T-helper 9 cell (primary cell): Measurements from ENCODE around the gene EFTUD2.
"Not testable (repeated sequence)": the region's sequence is repeated elsewhere in the genome, so short reads cannot be mapped to it uniquely, and the experiment has no call there.

ENCODE experiments used
- DNase-seq: peaks from one replicate; pipeline ENCODE4 v3.0.0-alpha.2; 2020

EFTUD2 gene

GRCh38 chr17:44846206-44846605 lies 53.0 kb downstream of the EFTUD2 start:
- DNase-seq, result no peak

- no peak for DNase-seq
Measured at GRCh38 chr17:44844390-44844830, 54.8 kb downstream of the EFTUD2 start.

GRCh38 chr17:44842748-44843147 lies 56.5 kb downstream of the EFTUD2 start:
- no peak for DNase-seq

GRCh38 chr17:44840936-44841335 lies 58.3 kb downstream of the EFTUD2 start:
- no peak for DNase-seq

GRCh38 chr17:44840274-44840673 lies 59.0 kb downstream of the EFTUD2 start:
- DNase-seq, result no peak

GRCh38 chr17:44837196-44837595 lies 62.0 kb downstream of the EFTUD2 start:
- no peak for DNase-seq

GRCh38 chr17:44832805-44833204 lies 66.4 kb downstream of the EFTUD2 start:
- DNase-seq, result no peak

GRCh38 chr17:44831371-44831770 lies 67.9 kb downstream of the EFTUD2 start:
- no peak for DNase-seq

- DNase-seq, result no peak
Measured at GRCh38 chr17:44830359-44831288, 68.6 kb downstream of the EFTUD2 start.

- no peak for DNase-seq
Measured at GRCh38 chr17:44829523-44830358, 69.5 kb downstream of the EFTUD2 start, which contains the start of gene GJC1. GJC1 (minus strand) TSS chr17:44830287; CDS start chr17:44805817, 24,470 bp downstream.

GRCh38 chr17:44828919-44829522 lies 70.2 kb downstream of the EFTUD2 start:
- no peak for DNase-seq

GRCh38 chr17:44827863-44828262 lies 71.4 kb downstream of the EFTUD2 start:
- no peak for DNase-seq

GRCh38 chr17:44826123-44826790 lies 73.0 kb downstream of the EFTUD2 start:
- DNase-seq, result no peak

GRCh38 chr17:44825236-44825635 lies 74.0 kb downstream of the EFTUD2 start:
- DNase-seq, result not testable (repeated sequence)

GRCh38 chr17:44820631-44821212 lies 78.5 kb downstream of the EFTUD2 start:
- no peak for DNase-seq

- not testable (repeated sequence) for DNase-seq
Measured at GRCh38 chr17:44818508-44818907, 80.7 kb downstream of the EFTUD2 start.

GRCh38 chr17:44812263-44812662 lies 87.0 kb downstream of the EFTUD2 start:
- no peak for DNase-seq

GRCh38 chr17:44808656-44809388 lies 90.4 kb downstream of the EFTUD2 start:
- DNase-seq, result not testable (repeated sequence)

- no peak for DNase-seq
Measured at GRCh38 chr17:44808156-44808555, 91.1 kb downstream of the EFTUD2 start.

GRCh38 chr17:44807817-44808155 lies 91.5 kb downstream of the EFTUD2 start:
- DNase-seq, result no peak

GRCh38 chr17:44807093-44807816 lies 92.0 kb downstream of the EFTUD2 start:
- no peak for DNase-seq
